Measurements from ENCODE around the gene RSPRY1.
A peak's percentile ranks its signal among the peaks of the same experiment; 100 is the strongest.

Gene RSPRY1

GRCh38 chr16:57178793-57179212, 7.3 kb upstream of the RSPRY1 start:
- no peaks in the 10 kb centered on the region for H4K20me1 ChIP-seq (ENCODE audit: control insufficient read depth, insufficient read depth, low read depth, low read length)
- no peak overlapping the region for H3K4me2 ChIP-seq (ENCODE audit: low read length)
- no peaks in the 10 kb centered on the region for H3K27me3 ChIP-seq (ENCODE audit: control insufficient read depth, low read length)

GRCh38 chr16:57179215-57179828, 6.8 kb upstream of the RSPRY1 start:
- TF ChIP-seq CTCF (IDR thresholded peaks at IDR 0.05; ENCODE audit: low read depth, low read length, poor library complexity, severe bottlenecking) (no peak), EZH2phosphoT487 (IDR thresholded peaks at IDR 0.05; ENCODE audit: borderline replicate concordance, low read length) (no peak)
- Histone ChIP-seq H3K4me3 (ENCODE audit: low read length) (no peak overlapping the region), H3K27ac (ENCODE audit: low read depth, low read length) (no peak overlapping the region), H3F3A (ENCODE audit: control insufficient read depth, insufficient read depth) (no peaks in the 10 kb centered on the region), H3K9me3 (ENCODE audit: control insufficient read depth, insufficient read depth, low read length) (no peaks in the 10 kb centered on the region), H4K20me1 (ENCODE audit: control insufficient read depth, insufficient read depth, low read depth, low read length) (no peaks in the 10 kb centered on the region), H3K79me2 (ENCODE audit: control insufficient read depth, low read length) (peaks cover 62% of the 10 kb centered on the region), H3K27me3 (ENCODE audit: control insufficient read depth, low read length) (no peaks in the 10 kb centered on the region), H3K9me2 (replicated peaks; ENCODE audit: control insufficient read depth, low read length) (no peaks in the 10 kb centered on the region), H3K4me1 (ENCODE audit: control insufficient read depth, low read length) (peaks cover 10% of the 10 kb centered on the region), H3K4me2 (ENCODE audit: low read length) (no peak overlapping the region), H3K36me3 (ENCODE audit: control insufficient read depth, low read length) (peaks cover 14% of the 10 kb centered on the region; the same call in 1 of the 2 replicates)

More at GRCh38 chr16:57178793-57179212, 7.3 kb upstream of the RSPRY1 start:
- H3K9me2 ChIP-seq (replicated peaks; ENCODE audit: control insufficient read depth, low read length): no peaks in the 10 kb centered on the region
- peaks cover 57% of the 10 kb centered on the region for H3K79me2 ChIP-seq (ENCODE audit: control insufficient read depth, low read length)
- no peak overlapping the region for H3K4me3 ChIP-seq (ENCODE audit: low read length)
- H3F3A ChIP-seq (ENCODE audit: control insufficient read depth, insufficient read depth): no peaks in the 10 kb centered on the region
- H3K9me3 ChIP-seq (ENCODE audit: control insufficient read depth, insufficient read depth, low read length): no peaks in the 10 kb centered on the region
- TF ChIP-seq CTCF (IDR thresholded peaks at IDR 0.05; ENCODE audit: low read depth, low read length, poor library complexity, severe bottlenecking): no peak
- TF ChIP-seq EZH2phosphoT487 (IDR thresholded peaks at IDR 0.05; ENCODE audit: borderline replicate concordance, low read length): no peak
- H3K27ac ChIP-seq (ENCODE audit: low read depth, low read length): no peak overlapping the region
- peaks cover 4% of the 10 kb centered on the region for H3K4me1 ChIP-seq (ENCODE audit: control insufficient read depth, low read length)
- peaks cover 14% of the 10 kb centered on the region; the same call in 1 of the 2 replicates for H3K36me3 ChIP-seq (ENCODE audit: control insufficient read depth, low read length)

- Histone ChIP-seq H3F3A (ENCODE audit: control insufficient read depth, insufficient read depth) (no peaks in the 10 kb centered on the region), H3K27ac (ENCODE audit: low read depth, low read length) (no peak overlapping the region), H3K36me3 (ENCODE audit: control insufficient read depth, low read length) (peaks cover 13% of the 10 kb centered on the region), H3K4me3 (ENCODE audit: low read length) (peak overlapping the region; percentile 87), H3K79me2 (ENCODE audit: control insufficient read depth, low read length) (peaks cover 96% of the 10 kb centered on the region), H3K27me3 (ENCODE audit: control insufficient read depth, low read length) (no peaks in the 10 kb centered on the region), H3K9me2 (replicated peaks; ENCODE audit: control insufficient read depth, low read length) (no peaks in the 10 kb centered on the region), H4K20me1 (ENCODE audit: control insufficient read depth, insufficient read depth, low read depth, low read length) (no peaks in the 10 kb centered on the region), H3K9me3 (ENCODE audit: control insufficient read depth, insufficient read depth, low read length) (no peaks in the 10 kb centered on the region), H3K4me2 (ENCODE audit: low read length) (peak overlapping the region; percentile 92), H3K4me1 (ENCODE audit: control insufficient read depth, low read length) (peaks cover 27% of the 10 kb centered on the region)
- TF ChIP-seq EZH2phosphoT487 (IDR thresholded peaks at IDR 0.05; ENCODE audit: borderline replicate concordance, low read length) (no peak), CTCF (IDR thresholded peaks at IDR 0.05; ENCODE audit: low read depth, low read length, poor library complexity, severe bottlenecking) (no peak)
These were observed 2.0 kb upstream of the RSPRY1 start for GRCh38 chr16:57184113-57184512.

All from DOHH2 (cell line).